Gastrocnemius medialis (tissue), 4 donors: Measurements from ENCODE around the gene FGF7. TPM values are rescaled to one million over a fixed set of nuclear protein-coding genes. Genes with fewer than 3 reads are reported as not detected.

Source experiments
- ATAC-seq, 2 donors: fragments of 150-250 bp; one replicate each; pipeline ENCODE4 v1.9.1; 2016
- DNase-seq, 2 donors: peaks; one replicate each; pipeline ENCODE4 v3.0.0-alpha.2; 2019
- H3K27ac ChIP-seq, 4 donors: fragments of 200-600 bp; sonication (generic); 1 replicate in 1 of 4; 2 replicates in 3 of 4; pipeline ENCODE4 v1.5.1; 2016 to 2018; ENCODE audit warnings: mild to moderate bottlenecking in 2 of 4, moderate library complexity in 1 of 4
- H3K27me3 ChIP-seq, 3 donors: fragments of 200-600 bp; sonication (generic) in 2 of 3; 1 replicate in 1 of 3; 2 replicates in 2 of 3; pipeline versions ENCODE4 v1.5.1 to v1.6.0; 2016 to 2019; ENCODE audit warnings: mild to moderate bottlenecking in 1 of 3, moderate library complexity in 1 of 3
- H3K36me3 ChIP-seq, 2 donors: fragments of 200-600 bp; sonication (generic) in 1 of 2; one replicate each; pipeline ENCODE4 v1.5.1; 2017 to 2018
- H3K4me1 ChIP-seq, 2 donors: fragments of 200-600 bp; sonication (generic) in 1 of 2; one replicate each; pipeline ENCODE4 v1.5.1; 2016 to 2017; ENCODE audit warnings: mild to moderate bottlenecking in 2 of 2
- H3K4me3 ChIP-seq, 4 donors: fragments of 200-600 bp; sonication (generic) in 3 of 4; 1 replicate in 1 of 4; 2 replicates in 3 of 4; pipeline ENCODE4 v1.5.1; 2016 to 2019; ENCODE audit warnings: mild to moderate bottlenecking in 2 of 4
- H3K9me3 ChIP-seq, 3 donors: fragments of 200-600 bp; sonication (generic) in 2 of 3; 1 replicate in 1 of 3; 2 replicates in 2 of 3; pipeline ENCODE4 v1.5.1; 2016 to 2019
- CTCF ChIP-seq, 5 experiments: fragments of 450-650 bp in 3 of 5; fragments of 200-600 bp in 2 of 5; sonication (generic) in 2 of 5; IDR thresholded peaks in 4 of 5; conservative IDR thresholded peaks in 1 of 5; 1 replicate in 4 of 5; 2 replicates in 1 of 5; pipeline ENCODE4 v1.5.1; 2016 to 2019; ENCODE audit warnings: antibody characterized with exemption in 5 of 5, mild to moderate bottlenecking in 3 of 5, moderate library complexity in 3 of 5
- POLR2A ChIP-seq, 2 donors: fragments of 450-650 bp; IDR thresholded peaks; one replicate each; pipeline ENCODE4 v1.6.1; 2017; ENCODE audit warnings: antibody characterized with exemption in 2 of 2, mild to moderate bottlenecking in 2 of 2, moderate library complexity in 2 of 2
- in situ Hi-C, 4 donors: fragments of 200-750 bp; cut with MboI; loops; one replicate each; pipeline versions ENCODE4 v1.15.0 to v1.8.0; 2017; ENCODE audit warnings: low sequenced_read_pairs in 4 of 4
- intact Hi-C: fragments of 100-400 bp; cut with DNase I; formaldehyde crosslinking; loops from one replicate; pipeline ENCODE4 v1.15.1; 2023; ENCODE audit warnings: low total_unique reads
- total RNA-seq, 4 donors: library from RNA; depleted of rRNA; stranded (reverse); fragments of >200 nt; gene quantifications; one replicate each; pipeline versions ENCODE4 v1.1.0 to v1.2.3, GENCODE V29; 2016

The FGF7 gene
- total RNA-seq, 4 donors from 2014 or later = 1.3 to 9.5 (median 2.0) TPM

DNA sequence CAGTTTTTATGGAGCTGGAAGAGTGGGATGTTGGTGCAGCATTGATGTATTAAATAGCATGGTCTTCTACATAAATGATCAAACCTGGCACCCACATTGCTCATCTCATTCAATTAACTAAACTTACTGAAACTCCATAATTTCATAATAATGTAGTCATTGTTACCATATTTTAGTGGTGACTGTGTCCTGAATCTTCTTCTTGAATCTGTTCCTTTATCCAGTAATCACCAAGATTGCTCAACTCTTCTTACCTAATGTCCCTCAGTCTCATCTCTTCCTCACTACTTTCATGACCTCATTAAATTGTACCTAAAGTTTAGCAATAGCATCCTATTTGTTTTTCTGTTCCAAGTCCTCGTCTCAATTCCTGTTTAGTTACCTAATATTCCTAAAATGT, 69.8 kb downstream of the FGF7 start:
- ATAC-seq (peak; percentile 68 to 70), DNase-seq (no peak)
- H3K4me1 ChIP-seq = no peaks in the 10 kb centered on the region
- TF ChIP-seq POLR2A (IDR thresholded peaks at IDR 0.05) = no peak
- TF ChIP-seq CTCF (IDR thresholded peaks at IDR 0.05 in 4 of 5, conservative IDR thresholded peaks at IDR 0.05 in 1 of 5) = no peak
- in situ Hi-C loops = no loop called here
- no peak overlapping the region for H3K27ac ChIP-seq
- no peaks in the 10 kb centered on the region for H3K9me3 ChIP-seq
- no peaks in the 10 kb centered on the region for H3K27me3 ChIP-seq
- no peak overlapping the region for H3K4me3 ChIP-seq
- H3K36me3 ChIP-seq = no peaks in the 10 kb centered on the region
- intact Hi-C loops = no loop called here

DNA sequence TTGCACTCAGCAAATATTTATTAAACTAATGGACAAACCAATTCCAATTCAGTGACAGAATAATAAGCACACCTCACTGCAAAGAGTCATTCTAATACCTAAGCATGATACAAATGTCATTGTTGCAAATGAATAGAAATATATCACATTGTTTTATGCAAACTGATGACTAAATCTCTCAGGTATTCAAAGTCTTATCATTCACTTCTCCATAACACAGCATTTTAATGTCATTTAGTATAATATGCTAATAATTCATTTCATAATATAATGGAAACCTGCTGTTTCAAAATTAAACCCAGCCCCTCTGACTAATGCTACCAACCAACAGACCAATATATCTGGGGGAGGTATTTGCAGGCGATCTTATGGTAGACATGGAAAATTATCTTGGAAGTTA, 71.8 kb downstream of the FGF7 start:
- Histone ChIP-seq H3K9me3 (no peaks in the 10 kb centered on the region), H3K36me3 (no peaks in the 10 kb centered on the region), H3K27me3 (no peaks in the 10 kb centered on the region), H3K27ac (no peak overlapping the region), H3K4me1 (no peaks in the 10 kb centered on the region), H3K4me3 (no peak overlapping the region)
- no peak for DNase-seq
- intact Hi-C loops (no loop called here), in situ Hi-C loops (no loop called here)
- ATAC-seq = no peak
- TF ChIP-seq CTCF (IDR thresholded peaks at IDR 0.05 in 4 of 5, conservative IDR thresholded peaks at IDR 0.05 in 1 of 5) (no peak), POLR2A (IDR thresholded peaks at IDR 0.05) (no peak)

- Histone ChIP-seq H3K27ac (no peak overlapping the region), H3K27me3 (no peaks in the 10 kb centered on the region), H3K4me3 (no peak overlapping the region), H3K4me1 (no peaks in the 10 kb centered on the region), H3K36me3 (no peaks in the 10 kb centered on the region), H3K9me3 (no peaks in the 10 kb centered on the region)
- intact Hi-C loops (no loop called here), in situ Hi-C loops (no loop called here)
- ATAC-seq (no peak), DNase-seq (no peak)
- no peak for TF ChIP-seq POLR2A (IDR thresholded peaks at IDR 0.05)
- no peak for TF ChIP-seq CTCF (IDR thresholded peaks at IDR 0.05 in 4 of 5, conservative IDR thresholded peaks at IDR 0.05 in 1 of 5)
These were observed 73.1 kb downstream of the FGF7 start for GRCh38 chr15:49495993-49496753.

DNA sequence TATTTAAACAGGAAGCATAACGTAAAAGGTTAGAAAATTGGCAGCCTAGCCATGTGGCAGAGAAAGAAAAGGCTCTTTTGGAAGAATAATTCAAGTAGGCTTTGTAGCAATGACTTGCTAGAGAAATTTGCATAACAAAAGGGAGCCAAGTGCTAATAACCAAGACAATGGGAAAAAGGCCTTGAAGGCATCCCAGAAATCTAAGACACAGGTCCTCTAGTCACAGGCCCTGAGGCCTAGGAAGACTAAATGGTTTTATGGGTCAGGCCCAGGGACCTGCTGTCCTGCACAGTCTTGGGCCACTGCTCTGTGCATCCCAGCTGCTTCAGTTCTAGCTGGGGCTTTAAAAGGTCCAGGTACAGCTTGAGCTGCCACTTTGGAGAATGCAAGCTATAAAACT, 78.5 kb downstream of the FGF7 start:
- Histone ChIP-seq H3K4me3 (no peak overlapping the region), H3K27me3 (no peaks in the 10 kb centered on the region), H3K27ac (no peak overlapping the region), H3K4me1 (no peaks in the 10 kb centered on the region), H3K36me3 (no peaks in the 10 kb centered on the region), H3K9me3 (no peaks in the 10 kb centered on the region)
- TF ChIP-seq POLR2A (IDR thresholded peaks at IDR 0.05) (no peak), CTCF (IDR thresholded peaks at IDR 0.05 in 4 of 5, conservative IDR thresholded peaks at IDR 0.05 in 1 of 5) (no peak)
- no peak for ATAC-seq
- intact Hi-C loops = no loop called here
- in situ Hi-C loops = no loop called here
- no peak for DNase-seq

DNA sequence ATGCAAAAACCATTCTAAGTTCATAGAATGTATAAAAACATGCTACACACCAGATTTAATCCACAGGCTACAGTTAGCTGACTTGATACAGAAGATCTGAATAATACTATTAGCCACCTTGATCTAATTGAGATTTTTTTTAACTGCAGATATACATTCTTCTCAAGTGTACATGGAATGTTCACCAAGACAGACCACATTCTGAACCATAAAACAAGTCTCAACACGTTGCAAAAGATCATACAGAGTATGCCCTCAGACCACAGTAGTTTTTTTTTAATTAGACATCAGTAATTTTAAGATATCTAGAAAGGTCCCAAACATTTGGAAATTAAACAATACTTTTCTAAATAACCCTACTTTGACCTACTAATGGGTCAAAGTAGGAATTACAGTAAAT, 83.3 kb downstream of the FGF7 start:
- intact Hi-C loops = no loop called here
- no peak for DNase-seq
- no peak for ATAC-seq

More for the DNA sequence above, 83.3 kb downstream of the FGF7 start:
- Histone ChIP-seq H3K27me3 (no peaks in the 10 kb centered on the region), H3K4me3 (no peak overlapping the region), H3K27ac (no peak overlapping the region), H3K4me1 (no peaks in the 10 kb centered on the region), H3K9me3 (no peaks in the 10 kb centered on the region), H3K36me3 (no peaks in the 10 kb centered on the region)
- no peak for TF ChIP-seq CTCF (IDR thresholded peaks at IDR 0.05 in 4 of 5, conservative IDR thresholded peaks at IDR 0.05 in 1 of 5)
- no peak for TF ChIP-seq POLR2A (IDR thresholded peaks at IDR 0.05)
- in situ Hi-C loops = no loop called here
